ENCODE results near the gene GLRA2. TPM values are rescaled to one million over a fixed set of nuclear protein-coding genes. Genes with fewer than 3 reads are reported as not detected.
A peak's percentile ranks its signal among the peaks of the same experiment; 100 is the strongest.

Gene GLRA2
- not detected for total RNA-seq
- polyA plus RNA-seq = not detected
- total RNA-seq = 0 reads per million in 6 experiments

DNA sequence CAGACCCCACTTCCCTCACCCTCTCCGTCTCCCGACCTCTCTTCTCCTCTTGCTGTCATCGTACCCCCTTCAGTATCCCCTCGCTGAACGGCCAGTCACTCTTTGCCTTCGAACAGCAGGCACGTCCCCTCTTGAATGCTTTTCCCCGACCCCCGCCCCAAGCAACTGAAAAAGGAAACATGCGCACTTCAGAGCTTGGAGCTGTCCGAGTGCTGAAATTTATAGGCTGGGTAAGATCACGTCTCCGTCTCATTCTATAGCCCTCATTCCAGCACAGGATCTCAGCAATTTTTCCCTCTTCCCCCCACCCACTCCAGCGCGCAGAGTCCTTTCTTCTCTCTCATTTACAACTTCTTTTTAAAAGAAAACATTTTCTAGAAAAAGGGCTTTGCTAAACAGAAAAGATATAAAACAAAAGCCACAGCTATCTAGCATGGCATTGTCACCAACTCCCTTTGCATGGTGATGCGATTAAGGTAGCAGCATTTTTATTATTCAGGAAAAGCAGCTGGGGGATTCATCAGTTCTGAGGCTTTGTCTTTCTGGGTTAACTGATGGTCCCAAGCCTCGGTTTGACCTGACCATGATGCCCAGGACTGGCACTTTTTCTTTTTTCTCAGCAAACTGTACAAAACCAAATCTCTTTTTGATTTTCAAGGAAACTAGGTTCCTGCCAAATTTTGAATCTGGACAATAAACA lies at the start of gene GLRA2:
Gene GLRA2 (plus strand): TSS at position 247 of the 700 bp plus-strand sequence. CDS start 522 bp downstream, outside the sequence.
- Mint-ChIP-seq H3K4me1 (peaks cover 0 to 6% (median 2%) of the 10 kb centered on the region in 4 donors), H3K4me3 (peak within 1 kb of the TSS in 4 of 10 donors; percentile 14 to 55 (median 40)), H3K27me3 (peaks cover 2 to 13% (median 6%) of the 10 kb centered on the region in 5 donors), H3K36me3 (no peaks in the 10 kb centered on the region), H3K27ac (no peak within 1 kb of the TSS), H3K9me3 (peaks cover 0 to 5% (median 0%) of the 10 kb centered on the region in 9 donors)
- POLR2A ChIA-PET = no interaction called here
- DNase-seq (peak in 1 of 10 donors; percentile 2), ATAC-seq (no peak)

GRCh38 chrX:14489437-14489836 lies 39.9 kb upstream of the GLRA2 start:
- Mint-ChIP-seq H3K4me1 (no peaks in the 10 kb centered on the region), H3K9me3 (no peaks in the 10 kb centered on the region), H3K36me3 (no peaks in the 10 kb centered on the region), H3K4me3 (no peak overlapping the region), H3K27ac (no peak overlapping the region), H3K27me3 (no peaks in the 10 kb centered on the region)
- ATAC-seq = no peak
- POLR2A ChIA-PET = no interaction called here
- DNase-seq = no peak

- Mint-ChIP-seq H3K4me1 (peaks cover 0 to 3% (median 2%) of the 10 kb centered on the region in 4 donors), H3K4me3 (no peak overlapping the region), H3K36me3 (no peaks in the 10 kb centered on the region), H3K27me3 (no peaks in the 10 kb centered on the region), H3K27ac (no peak overlapping the region), H3K9me3 (no peaks in the 10 kb centered on the region)
- no peak for DNase-seq
- POLR2A ChIA-PET = no interaction called here
- no peak for ATAC-seq
These were observed 37.6 kb upstream of the GLRA2 start for GRCh38 chrX:14491689-14492088.

GRCh38 chrX:14496674-14497073 lies 32.7 kb upstream of the GLRA2 start:
- H3K27me3 Mint-ChIP-seq = no peaks in the 10 kb centered on the region
- H3K36me3 Mint-ChIP-seq = no peaks in the 10 kb centered on the region
- peak overlapping the region; percentile 71 to 86 (median 82) for H3K4me3 Mint-ChIP-seq
- H3K27ac Mint-ChIP-seq = peak overlapping the region; percentile 81 to 94 (median 89)
- peaks cover 0 to 2% (median 0%) of the 10 kb centered on the region in 9 donors for H3K9me3 Mint-ChIP-seq
- H3K4me1 Mint-ChIP-seq = peaks cover 2 to 21% (median 12%) of the 10 kb centered on the region in 4 donors
- POLR2A ChIA-PET = no interaction called here
- DNase-seq = peak in 2 of 10 donors; percentile 1 to 2
- ATAC-seq = no peak

- peak; percentile 35 to 39 for ATAC-seq
- Mint-ChIP-seq H3K36me3 (no peaks in the 10 kb centered on the region), H3K9me3 (peaks cover 0 to 2% (median 0%) of the 10 kb centered on the region in 9 donors), H3K27ac (peak overlapping the region; percentile 81 to 94 (median 89)), H3K27me3 (no peaks in the 10 kb centered on the region), H3K4me1 (peaks cover 2 to 21% (median 12%) of the 10 kb centered on the region in 4 donors), H3K4me3 (peak overlapping the region; percentile 71 to 86 (median 82))
- peak in 2 of 10 donors; percentile 14 to 24 for DNase-seq
- POLR2A ChIA-PET = no interaction called here
These were observed 32.1 kb upstream of the GLRA2 start for GRCh38 chrX:14497184-14497666.

DNA sequence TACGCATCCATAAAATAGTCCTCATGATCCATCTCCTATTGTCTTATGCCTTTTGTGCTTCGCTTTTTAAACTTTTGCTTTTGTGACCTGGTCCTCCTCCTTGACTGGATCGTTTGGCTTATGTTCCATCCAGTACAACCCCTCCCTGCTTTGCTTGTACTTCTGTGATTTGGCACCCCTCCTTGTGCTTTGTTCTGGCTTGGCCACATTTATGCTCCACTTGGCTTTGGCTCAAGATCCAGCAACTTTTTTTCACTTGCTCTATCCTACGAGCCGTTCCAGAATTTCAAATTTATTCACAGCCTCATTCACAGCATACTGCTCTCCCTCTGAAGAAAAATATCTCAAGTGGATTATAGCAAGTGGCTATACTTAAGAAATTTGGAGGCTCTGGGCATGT lies 28.0 kb upstream of the GLRA2 start:
- DNase-seq (no peak), ATAC-seq (no peak)
- POLR2A ChIA-PET = no interaction called here
- Mint-ChIP-seq H3K27me3 (no peaks in the 10 kb centered on the region), H3K4me1 (peaks cover 2 to 19% (median 12%) of the 10 kb centered on the region in 4 donors), H3K4me3 (no peak overlapping the region), H3K36me3 (no peaks in the 10 kb centered on the region), H3K27ac (no peak overlapping the region), H3K9me3 (peaks cover 0 to 2% (median 0%) of the 10 kb centered on the region in 9 donors)

DNA sequence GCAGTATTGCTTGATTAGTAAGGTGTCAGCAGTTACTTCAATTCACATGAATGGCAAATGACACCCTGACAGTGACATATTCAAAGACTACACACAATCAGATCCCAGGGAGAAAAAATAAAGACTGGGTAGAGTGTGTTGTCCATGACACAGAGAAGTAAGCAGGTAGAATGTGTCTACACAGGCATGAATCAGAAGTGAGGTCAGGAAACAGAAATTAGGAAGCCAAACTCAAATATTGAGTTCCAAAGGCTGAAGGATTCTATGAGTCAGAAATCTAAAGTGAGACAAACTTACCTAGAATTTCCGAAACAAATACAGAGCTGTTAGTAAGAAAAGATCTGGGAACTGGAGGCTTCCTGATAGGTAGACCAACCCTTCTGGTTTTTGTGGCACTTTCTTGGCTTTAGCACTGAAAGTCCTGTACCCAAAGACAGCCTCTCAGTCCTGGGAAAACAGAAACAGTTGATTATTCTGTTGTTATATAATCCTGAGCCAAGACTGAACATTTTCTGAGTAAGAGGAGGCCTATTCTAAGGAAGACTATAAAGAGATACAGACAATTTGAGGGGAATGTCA lies 24.3 kb upstream of the GLRA2 start:
- Mint-ChIP-seq H3K9me3 (peaks cover 0 to 6% (median 0%) of the 10 kb centered on the region in 9 donors), H3K4me3 (no peak overlapping the region), H3K4me1 (no peaks in the 10 kb centered on the region), H3K36me3 (no peaks in the 10 kb centered on the region), H3K27ac (no peak overlapping the region), H3K27me3 (peaks cover 0 to 11% (median 6%) of the 10 kb centered on the region in 5 donors)
- ATAC-seq (no peak), DNase-seq (no peak)
- POLR2A ChIA-PET = no interaction called here

GRCh38 chrX:14505648-14506047 lies 23.7 kb upstream of the GLRA2 start:
- Mint-ChIP-seq H3K36me3 (no peaks in the 10 kb centered on the region), H3K4me3 (no peak overlapping the region), H3K4me1 (no peaks in the 10 kb centered on the region), H3K27ac (no peak overlapping the region), H3K9me3 (peaks cover 0 to 6% (median 0%) of the 10 kb centered on the region in 9 donors), H3K27me3 (peaks cover 0 to 15% (median 6%) of the 10 kb centered on the region in 5 donors)
- ATAC-seq (no peak), DNase-seq (no peak)
- POLR2A ChIA-PET = no interaction called here

GRCh38 chrX:14506866-14507265 lies 22.5 kb upstream of the GLRA2 start:
- no peaks in the 10 kb centered on the region for H3K4me1 Mint-ChIP-seq
- H3K27ac Mint-ChIP-seq = no peak overlapping the region
- DNase-seq = no peak
- no peak overlapping the region for H3K4me3 Mint-ChIP-seq
- H3K9me3 Mint-ChIP-seq = peaks cover 0 to 6% (median 0%) of the 10 kb centered on the region in 9 donors
- peaks cover 0 to 15% (median 6%) of the 10 kb centered on the region in 5 donors for H3K27me3 Mint-ChIP-seq
- H3K36me3 Mint-ChIP-seq = no peaks in the 10 kb centered on the region
- POLR2A ChIA-PET = no interaction called here
- ATAC-seq = no peak

GRCh38 chrX:14508025-14508690 lies 21.2 kb upstream of the GLRA2 start:
- peaks cover 0 to 15% (median 7%) of the 10 kb centered on the region in 5 donors for H3K27me3 Mint-ChIP-seq
- H3K9me3 Mint-ChIP-seq = peaks cover 0 to 8% (median 0%) of the 10 kb centered on the region in 9 donors
- POLR2A ChIA-PET = no interaction called here
- H3K36me3 Mint-ChIP-seq = no peaks in the 10 kb centered on the region
- ATAC-seq (no peak), DNase-seq (no peak)
- no peak overlapping the region for H3K4me3 Mint-ChIP-seq
- no peak overlapping the region for H3K27ac Mint-ChIP-seq
- no peaks in the 10 kb centered on the region for H3K4me1 Mint-ChIP-seq

- peaks cover 0 to 8% (median 0%) of the 10 kb centered on the region in 9 donors for H3K9me3 Mint-ChIP-seq
- no peak overlapping the region for H3K4me3 Mint-ChIP-seq
- H3K36me3 Mint-ChIP-seq = no peaks in the 10 kb centered on the region
- peaks cover 0 to 15% (median 8%) of the 10 kb centered on the region in 5 donors for H3K27me3 Mint-ChIP-seq
- ATAC-seq (no peak), DNase-seq (no peak)
- H3K27ac Mint-ChIP-seq = no peak overlapping the region
- POLR2A ChIA-PET = no interaction called here
- H3K4me1 Mint-ChIP-seq = no peaks in the 10 kb centered on the region
These were observed 19.8 kb upstream of the GLRA2 start for GRCh38 chrX:14509325-14510057.

DNA sequence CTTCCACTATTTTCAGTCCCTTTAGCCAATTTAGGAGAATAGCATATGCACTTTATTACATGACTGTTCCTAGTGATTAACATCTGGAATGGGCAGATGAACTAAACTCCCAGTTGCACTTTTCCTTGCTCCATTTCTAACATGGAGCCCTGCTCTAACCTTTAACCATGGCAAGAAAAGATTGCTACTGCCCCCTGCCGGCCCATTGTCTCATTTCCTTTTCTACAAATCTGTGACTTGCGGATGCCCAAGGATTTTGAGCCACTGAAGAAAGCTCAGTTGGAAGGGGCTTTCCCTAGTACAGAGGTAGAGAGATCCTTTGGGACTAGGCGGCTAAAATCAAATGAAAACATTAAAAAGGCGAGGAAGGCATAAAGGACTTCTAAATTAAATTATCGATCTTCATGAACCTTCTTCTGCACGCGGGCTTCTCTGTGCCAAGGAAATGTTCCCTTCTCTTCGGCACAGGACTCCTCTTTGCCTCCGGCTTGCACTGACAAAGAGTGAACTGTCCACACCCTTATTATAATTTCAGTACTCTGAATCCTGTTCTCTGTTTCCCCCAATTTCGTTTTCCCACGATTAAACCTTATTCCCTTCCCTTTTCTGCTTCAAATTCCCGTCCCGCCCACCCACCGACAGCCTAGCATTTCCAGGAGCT lies 577 bp upstream of the GLRA2 start:
- DNase-seq = peak in 4 of 10 donors; percentile 6 to 50 (median 11)
- Mint-ChIP-seq H3K9me3 (peaks cover 0 to 5% (median 0%) of the 10 kb centered on the region in 9 donors), H3K27me3 (peaks cover 2 to 13% (median 6%) of the 10 kb centered on the region in 5 donors), H3K4me3 (peak overlapping the region in 1 of 10 donors; percentile 48), H3K4me1 (peaks cover 0 to 6% (median 2%) of the 10 kb centered on the region in 4 donors), H3K36me3 (no peaks in the 10 kb centered on the region), H3K27ac (no peak overlapping the region)
- ATAC-seq = no peak
- POLR2A ChIA-PET = no interaction called here
